ENCODE results near the gene NTSR1.

Gene NTSR1

GRCh38 chr20:62695448-62696414 is 12.9 kb upstream of the NTSR1 start:
- no peak for DNase-seq

- DNase-seq = no peak
These were observed 12.1 kb upstream of the NTSR1 start for GRCh38 chr20:62696434-62696957.

DNA sequence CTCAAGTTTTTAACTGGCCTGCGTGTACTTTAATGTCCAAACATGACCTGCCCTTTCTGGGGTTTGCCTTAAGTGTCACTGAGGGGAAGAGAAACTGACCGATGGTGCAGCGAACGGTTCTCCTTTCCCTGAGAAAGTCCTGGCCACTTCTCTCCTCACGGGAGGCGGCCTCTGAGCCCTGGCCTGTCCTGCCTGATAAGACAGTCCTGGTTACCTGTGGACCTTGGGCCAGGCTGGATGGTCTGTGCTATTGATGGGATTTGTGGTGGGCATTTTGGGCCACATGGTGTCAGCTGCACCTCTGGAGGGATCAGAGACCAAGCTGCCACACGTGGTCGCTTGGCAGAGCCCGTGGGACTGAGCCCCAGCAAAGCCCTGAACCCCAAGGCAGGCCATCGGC is 11.6 kb upstream of the NTSR1 start:
- no peak for DNase-seq

DNA sequence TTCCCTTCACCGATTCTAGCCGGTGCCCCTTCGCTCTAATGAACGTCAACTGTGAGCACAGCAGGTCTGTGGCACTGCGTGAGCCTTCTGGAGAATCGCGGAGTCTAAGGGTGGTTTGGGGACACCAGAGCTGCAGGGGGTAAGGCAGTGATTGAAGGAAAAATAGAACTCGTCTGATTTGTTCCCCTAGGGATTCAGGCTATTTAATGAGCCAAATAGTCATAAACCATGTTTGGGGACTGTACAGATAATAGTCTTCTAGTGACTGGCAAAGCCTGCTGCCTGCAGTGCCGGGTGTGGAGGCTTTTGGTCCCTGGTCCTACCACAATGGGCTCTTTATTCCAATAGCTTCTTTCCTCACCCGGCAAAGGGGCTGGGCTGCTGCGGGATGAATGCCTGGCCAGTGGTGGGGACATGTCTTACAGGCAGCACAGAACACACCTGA is 11.1 kb upstream of the NTSR1 start:
- no peak for DNase-seq

DNA sequence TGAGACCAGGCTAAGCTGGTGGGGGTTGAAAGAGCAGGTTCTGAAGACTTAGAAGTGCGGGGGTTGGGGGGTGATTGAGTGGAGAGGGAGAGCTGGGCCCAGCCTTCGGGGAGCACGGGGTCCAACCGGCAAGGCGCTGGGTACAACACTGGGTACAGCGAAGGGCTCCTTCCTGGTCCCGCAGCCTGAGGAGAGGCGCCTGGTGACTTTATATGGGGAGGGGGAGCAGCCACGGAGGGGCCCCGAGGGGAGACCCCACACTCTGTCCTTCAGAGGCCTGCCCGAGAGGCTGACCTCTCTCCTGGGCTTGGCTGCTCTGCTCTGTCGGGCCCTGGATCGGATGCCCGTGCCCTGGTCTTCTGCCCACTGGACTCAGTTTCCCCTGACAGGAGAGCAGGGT is 10.4 kb upstream of the NTSR1 start:
- DNase-seq = no peak

GRCh38 chr20:62699296-62699695 is 9.3 kb upstream of the NTSR1 start:
- no peak for DNase-seq

GRCh38 chr20:62699741-62700140 is 8.9 kb upstream of the NTSR1 start:
- no peak for DNase-seq

DNA sequence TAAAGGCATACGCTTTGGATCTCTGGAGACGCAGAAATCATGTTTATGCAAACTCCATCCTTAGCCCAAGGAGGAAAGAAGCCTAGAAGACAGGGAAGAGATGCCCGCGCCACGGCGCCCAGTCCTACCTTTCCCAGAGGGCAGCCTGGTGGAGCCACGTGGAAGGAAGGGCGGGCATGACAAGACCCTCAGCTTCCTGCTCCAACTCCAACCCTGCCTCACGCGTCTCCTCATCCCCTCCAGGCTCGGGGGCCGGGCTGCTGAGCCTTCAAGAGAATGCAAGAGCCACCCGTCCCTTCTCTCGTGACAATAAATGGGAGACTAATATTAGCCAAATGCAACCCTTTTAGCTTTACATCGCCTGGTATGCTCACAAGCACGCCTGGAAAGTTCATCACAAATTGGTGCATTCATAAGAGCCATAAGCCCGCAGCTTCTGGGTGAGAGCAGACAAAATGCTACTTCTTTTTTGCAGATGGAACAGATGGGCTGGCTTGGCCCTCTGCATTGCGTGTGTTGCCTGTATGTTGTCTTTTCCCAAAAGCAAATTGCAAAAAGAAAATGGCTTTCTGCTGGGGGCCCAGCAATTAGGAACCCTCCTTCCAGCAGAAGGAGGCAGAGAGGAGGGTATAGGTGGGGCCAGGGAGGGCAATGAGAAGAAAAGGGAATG is 8.2 kb upstream of the NTSR1 start:
- DNase-seq = no peak

GRCh38 chr20:62701161-62702012 is 7.2 kb upstream of the NTSR1 start:
- no peak for DNase-seq

GRCh38 chr20:62702013-62702300 is 6.7 kb upstream of the NTSR1 start:
- DNase-seq = no peak

GRCh38 chr20:62702895-62703852 is 5.5 kb upstream of the NTSR1 start:
- peak; percentile 89 for DNase-seq

DNA sequence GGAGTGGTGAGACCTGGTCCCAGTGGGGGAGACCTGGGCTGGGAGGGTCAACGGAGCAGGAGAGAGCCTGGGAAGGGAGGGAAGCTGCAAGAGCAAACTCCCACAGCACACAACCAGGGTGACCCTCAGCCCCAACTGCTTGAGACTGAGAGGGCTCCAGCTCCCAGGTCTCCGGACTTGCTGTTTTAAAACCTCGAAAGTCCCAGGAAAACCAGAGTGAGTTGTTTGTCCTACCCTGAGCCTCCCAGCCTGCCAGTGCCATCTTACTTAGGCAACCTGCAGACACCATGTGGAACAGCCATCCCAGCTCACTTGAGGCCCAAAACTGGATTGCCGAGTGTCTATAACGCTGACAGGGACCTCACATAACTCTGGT is 4.8 kb upstream of the NTSR1 start:
- no peak for DNase-seq

DNA sequence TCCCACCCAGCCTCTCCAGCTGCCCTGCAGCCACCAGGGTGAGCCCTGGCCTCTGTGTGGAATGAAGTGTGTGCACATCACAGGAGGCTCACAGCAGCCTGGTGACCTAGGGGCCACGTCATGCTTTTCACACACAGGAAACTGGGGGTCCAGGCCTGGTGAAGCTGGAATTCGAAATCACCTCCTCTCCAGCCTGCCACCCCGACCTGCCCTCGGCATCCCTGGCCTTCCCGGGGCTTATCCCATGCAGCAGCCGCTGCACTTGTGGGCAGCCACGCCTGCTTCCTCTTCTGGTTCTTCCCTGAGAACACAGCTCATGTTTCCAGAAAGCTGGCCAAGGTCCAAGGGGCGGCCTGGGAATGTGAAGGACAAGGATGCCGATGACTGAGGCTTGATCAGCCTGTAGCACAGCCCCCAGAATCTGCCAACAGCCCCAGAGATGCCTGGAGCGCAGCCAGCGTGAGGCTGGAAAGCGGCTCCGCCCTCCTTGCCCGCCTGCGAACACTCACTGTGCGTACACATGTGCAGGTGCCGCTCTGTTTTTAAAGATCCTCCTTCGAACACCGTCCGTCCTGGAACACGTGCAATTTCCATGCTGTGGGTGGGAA is 4.2 kb upstream of the NTSR1 start:
- peak; percentile 94 for DNase-seq

DNA sequence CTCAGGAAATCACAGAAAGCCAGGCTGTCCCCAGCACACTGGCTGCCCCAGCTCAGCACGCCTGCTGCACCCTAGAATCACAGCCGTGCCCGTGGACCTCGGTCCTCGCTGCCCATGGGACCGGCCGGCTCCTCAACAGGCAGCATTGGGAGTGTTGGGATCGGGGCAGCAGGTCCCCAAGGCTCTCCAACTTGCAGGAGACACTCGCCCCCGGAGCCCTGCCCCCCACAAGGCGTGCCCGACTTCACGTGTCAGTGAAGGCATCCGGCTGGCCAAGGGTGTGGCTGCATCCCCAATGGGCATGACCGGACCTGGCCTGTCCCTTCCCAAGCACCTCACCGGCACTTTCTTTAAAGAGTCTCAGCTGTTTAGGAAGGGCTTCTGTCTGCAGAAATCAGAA is 3.0 kb upstream of the NTSR1 start:
- DNase-seq = no peak

DNA sequence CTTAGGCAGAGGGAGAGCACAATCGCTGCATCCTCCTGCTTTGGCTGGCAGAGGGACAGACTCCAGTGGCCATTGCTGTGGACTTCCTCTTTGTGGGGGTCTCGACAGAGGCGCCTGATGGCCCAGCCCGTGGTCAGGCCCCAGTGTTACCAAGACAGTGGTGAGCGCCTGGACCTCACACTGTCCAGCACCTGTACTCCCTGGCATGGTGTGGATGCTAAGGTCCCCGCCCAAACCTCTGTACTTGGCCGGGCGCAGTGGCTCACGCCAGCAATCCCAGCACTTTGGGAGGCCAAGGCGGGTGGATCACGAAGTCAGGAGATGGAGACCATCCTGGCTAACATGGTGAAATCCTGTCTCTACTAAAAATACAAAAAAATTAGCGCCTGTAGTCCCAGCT is 2.3 kb upstream of the NTSR1 start:
- no peak for DNase-seq

DNA sequence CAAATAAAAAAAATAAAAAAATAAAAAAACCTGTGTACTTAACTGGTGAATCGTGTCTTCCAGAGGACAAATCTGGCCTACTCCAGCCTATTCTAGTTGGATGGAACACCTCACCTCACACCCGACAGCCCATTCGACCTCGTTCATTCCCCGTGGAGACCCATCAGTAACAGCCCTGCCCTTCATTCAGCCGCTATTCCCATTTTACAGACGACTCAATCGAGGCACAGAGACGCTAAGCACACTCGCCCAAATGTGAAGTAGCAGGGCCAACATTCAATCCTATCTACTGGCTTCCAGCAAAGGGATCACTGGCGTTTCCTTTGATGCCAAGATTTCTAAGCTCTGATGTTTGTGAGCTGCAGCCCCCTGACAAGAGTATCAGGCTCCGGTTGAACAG is 1.8 kb upstream of the NTSR1 start:
- no peak for DNase-seq

GRCh38 chr20:62707276-62707920 is 1.2 kb upstream of the NTSR1 start:
- DNase-seq = no peak

DNA sequence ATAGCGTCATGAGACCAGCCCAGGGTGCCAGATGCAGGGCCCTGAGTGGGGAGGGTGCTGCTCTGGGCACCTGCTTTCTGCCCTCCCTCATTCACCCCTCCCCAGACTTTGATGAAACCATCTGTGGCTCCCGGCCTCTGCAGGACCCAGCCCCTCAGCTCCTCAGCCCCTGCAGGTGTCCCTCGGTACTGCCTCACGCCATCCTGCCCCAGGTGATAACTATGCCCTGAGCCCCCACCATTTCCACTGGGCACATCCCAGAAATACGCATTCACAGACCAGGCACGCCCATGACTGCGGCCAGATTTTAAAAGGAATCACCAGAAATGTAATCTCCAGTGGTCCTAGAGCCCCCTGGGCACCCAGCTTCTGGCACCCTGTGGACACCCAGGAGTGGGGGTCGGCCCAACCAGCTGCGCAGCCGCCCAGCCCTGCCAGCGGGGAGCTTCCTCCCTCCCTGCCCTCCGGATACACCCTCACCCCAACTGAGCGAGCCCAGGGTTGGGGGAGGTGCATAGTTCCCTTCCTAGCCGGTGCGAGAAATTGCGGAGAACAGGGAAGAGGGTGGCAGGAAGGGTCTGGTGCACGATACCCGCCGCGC is 615 bp upstream of the NTSR1 start:
- no peak for DNase-seq

GRCh38 chr20:62709537-62709905 is 885 bp downstream of the NTSR1 start:
- DNase-seq = no peak

DNA sequence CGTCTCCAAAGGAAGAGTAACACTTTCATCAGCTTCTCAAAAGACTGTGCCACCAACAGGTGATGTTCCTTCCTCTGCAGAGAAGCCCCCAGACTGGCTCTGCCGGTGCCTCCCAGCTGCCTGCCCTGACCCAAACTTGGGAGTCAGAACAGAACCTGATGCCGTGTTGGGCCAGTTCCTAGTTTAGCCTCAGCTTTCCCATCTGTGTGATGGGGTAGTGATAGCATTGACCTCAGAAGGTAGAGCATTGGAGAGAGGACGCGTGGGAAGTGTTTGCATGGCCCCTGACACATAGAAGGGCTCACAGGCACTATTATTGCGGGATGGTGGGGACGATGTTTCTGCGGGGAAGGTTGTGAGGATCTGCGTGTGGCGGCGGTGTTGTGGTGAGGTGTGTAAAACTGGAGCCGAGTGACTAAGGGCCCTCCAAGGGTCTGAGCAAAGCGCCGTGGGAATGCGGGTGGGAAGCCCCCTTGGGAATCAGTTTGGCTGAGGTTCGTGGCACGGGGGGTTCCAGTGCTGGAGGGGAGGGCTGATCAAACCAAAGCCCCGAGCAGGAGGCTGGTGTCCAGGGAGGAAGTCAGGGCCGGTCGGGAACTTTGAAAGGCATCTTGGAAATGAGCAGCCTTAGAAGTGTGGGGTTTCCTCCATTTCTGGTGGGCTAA is 1.7 kb downstream of the NTSR1 start:
- DNase-seq = no peak
